ENCODE data around the gene NEMP2. TPM values are rescaled to one million over a fixed set of nuclear protein-coding genes. Genes with fewer than 3 reads are reported as not detected.
A peak's percentile ranks its signal among the peaks of the same experiment; 100 is the strongest.

Gene NEMP2
- total and polyA plus RNA-seq, 8 donors = 8.1 to 22.8 (median 14.0) TPM

DNA sequence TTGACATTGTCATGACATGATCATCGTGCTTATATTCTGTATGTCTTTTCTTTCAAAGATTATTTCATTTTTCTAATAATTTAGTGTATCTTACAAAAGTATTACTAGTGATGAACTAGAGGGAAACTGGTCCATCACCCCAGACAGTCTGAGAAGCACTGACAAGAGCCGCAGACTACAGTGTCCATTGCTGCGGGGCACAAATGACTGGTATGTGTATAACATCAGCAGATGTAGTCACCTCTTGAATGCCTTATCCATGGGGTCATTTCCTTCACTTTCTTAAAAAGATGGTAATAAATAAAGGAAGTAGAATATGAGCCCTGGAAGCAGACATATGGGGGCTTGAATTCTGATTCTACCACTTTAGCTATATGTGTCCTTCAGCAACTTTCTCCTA is 29.6 kb downstream of the NEMP2 start:
- intact Hi-C loops (cut with DNase I) = no loop called here
- DNase-seq (no peak), ATAC-seq (no peak)
- no peak overlapping the region for H3K27ac ChIP-seq
- no peak overlapping the region for H3K4me3 ChIP-seq
- H3K4me1 ChIP-seq = no peaks in the 10 kb centered on the region
- TF ChIP-seq, protein P1, sequence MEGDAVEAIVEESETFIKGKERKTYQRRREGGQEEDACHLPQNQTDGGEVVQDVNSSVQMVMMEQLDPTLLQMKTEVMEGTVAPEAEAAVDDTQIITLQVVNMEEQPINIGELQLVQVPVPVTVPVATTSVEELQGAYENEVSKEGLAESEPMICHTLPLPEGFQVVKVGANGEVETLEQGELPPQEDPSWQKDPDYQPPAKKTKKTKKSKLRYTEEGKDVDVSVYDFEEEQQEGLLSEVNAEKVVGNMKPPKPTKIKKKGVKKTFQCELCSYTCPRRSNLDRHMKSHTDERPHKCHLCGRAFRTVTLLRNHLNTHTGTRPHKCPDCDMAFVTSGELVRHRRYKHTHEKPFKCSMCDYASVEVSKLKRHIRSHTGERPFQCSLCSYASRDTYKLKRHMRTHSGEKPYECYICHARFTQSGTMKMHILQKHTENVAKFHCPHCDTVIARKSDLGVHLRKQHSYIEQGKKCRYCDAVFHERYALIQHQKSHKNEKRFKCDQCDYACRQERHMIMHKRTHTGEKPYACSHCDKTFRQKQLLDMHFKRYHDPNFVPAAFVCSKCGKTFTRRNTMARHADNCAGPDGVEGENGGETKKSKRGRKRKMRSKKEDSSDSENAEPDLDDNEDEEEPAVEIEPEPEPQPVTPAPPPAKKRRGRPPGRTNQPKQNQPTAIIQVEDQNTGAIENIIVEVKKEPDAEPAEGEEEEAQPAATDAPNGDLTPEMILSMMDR (IDR thresholded peaks at IDR 0.05) = no peak
- H3K36me3 ChIP-seq = peaks cover 0 to 24% of the 10 kb centered on the region in 2 donors
- no peaks in the 10 kb centered on the region for H3K9me3 ChIP-seq
- no peaks in the 10 kb centered on the region for H3K27me3 ChIP-seq

DNA sequence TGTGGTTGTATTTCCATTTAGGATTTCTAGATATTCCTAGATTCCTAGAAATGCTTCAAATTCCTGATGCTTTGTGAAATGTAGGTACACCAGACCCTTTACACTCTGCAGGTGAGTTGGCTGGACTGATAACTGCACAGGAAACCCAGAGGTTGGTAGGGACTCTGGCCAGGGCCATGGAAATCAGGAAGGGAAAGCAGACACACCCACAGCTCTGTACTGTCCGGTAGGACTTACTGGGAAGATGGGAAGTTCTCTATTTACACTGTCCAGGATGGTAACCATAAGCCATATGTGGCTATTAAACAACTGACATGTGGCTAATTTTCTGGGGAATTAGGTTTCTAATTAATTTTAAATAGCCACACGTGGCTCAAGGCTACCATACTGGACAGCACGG is 31.4 kb downstream of the NEMP2 start:
- H3K27ac ChIP-seq = peak overlapping the region in 1 of 2 donors; percentile 39
- H3K9me3 ChIP-seq = no peaks in the 10 kb centered on the region
- ATAC-seq = peak; percentile 14
- no peaks in the 10 kb centered on the region for H3K27me3 ChIP-seq
- TF ChIP-seq, protein P1 (IDR thresholded peaks at IDR 0.05) = no peak
- peaks cover 0 to 21% of the 10 kb centered on the region in 2 donors for H3K36me3 ChIP-seq
- no peaks in the 10 kb centered on the region for H3K4me1 ChIP-seq
- no peak for DNase-seq
- intact Hi-C loops (cut with DNase I) = no loop called here
- H3K4me3 ChIP-seq = no peak overlapping the region

DNA sequence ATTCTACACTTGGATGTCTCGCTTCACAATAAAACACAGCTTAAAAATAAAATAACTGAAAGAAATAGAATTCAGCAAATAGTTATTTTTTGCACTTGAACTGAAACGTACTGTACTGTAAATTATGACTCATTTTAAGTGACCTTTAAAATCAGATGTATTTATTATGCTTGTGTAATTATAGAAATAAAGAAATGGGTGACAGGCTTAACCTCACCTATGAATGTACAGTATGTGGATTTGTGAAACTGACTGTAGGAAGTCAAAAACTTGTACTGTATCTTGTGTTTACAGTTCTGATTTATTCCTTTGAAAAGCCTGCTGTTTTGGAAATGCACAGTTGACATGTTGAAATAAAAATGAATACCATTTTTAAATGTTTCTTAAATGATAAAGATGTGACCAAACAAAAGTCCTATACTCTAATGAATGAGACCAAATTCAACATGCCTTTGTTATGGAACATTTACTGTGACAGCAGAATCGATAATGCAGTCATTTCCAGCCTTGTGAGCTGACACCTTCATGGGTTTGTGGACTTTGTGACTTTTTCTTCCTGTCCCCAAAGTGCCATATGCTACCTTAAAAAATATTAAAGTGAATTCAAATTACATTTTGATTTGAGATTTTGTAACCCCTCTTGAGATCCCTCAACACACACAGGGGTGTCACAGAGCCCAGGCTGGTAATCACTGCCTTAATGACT is 32.7 kb downstream of the NEMP2 start:
- DNase-seq = no peak
- TF ChIP-seq, protein P1 (IDR thresholded peaks at IDR 0.05) = no peak
- H3K4me1 ChIP-seq = no peaks in the 10 kb centered on the region
- no peak for ATAC-seq
- no peaks in the 10 kb centered on the region for H3K9me3 ChIP-seq
- no peaks in the 10 kb centered on the region for H3K27me3 ChIP-seq
- no peak overlapping the region for H3K27ac ChIP-seq
- no peak overlapping the region for H3K4me3 ChIP-seq
- H3K36me3 ChIP-seq = peaks cover 0 to 25% of the 10 kb centered on the region in 2 donors
- intact Hi-C loops (cut with DNase I) = no loop called here

DNA sequence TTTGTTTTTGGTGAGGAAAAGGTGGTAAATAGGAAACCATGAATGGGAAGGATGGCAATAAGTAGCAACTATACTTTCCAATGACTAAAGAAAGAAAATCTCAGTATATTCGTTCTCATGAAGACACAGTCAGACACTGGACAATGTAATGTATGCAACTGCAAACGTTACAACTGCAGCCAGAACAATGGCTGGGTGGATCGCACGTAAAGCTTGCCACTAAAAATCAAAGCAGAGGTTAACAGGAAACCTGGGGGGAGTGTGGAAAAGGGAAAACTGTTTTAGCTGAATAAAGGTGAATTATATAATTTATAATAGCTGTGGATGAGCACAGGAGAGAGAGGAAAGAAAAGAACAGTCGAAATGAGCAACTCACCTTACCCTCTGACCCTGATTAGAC is 33.3 kb downstream of the NEMP2 start:
- DNase-seq (no peak), ATAC-seq (no peak)
- Histone ChIP-seq H3K27ac (no peak overlapping the region), H3K4me1 (no peaks in the 10 kb centered on the region), H3K27me3 (no peaks in the 10 kb centered on the region), H3K4me3 (no peak overlapping the region), H3K9me3 (no peaks in the 10 kb centered on the region), H3K36me3 (peaks cover 0 to 25% of the 10 kb centered on the region in 2 donors)
- intact Hi-C loops (cut with DNase I) = no loop called here
- TF ChIP-seq, protein P1 (IDR thresholded peaks at IDR 0.05) = no peak

DNA sequence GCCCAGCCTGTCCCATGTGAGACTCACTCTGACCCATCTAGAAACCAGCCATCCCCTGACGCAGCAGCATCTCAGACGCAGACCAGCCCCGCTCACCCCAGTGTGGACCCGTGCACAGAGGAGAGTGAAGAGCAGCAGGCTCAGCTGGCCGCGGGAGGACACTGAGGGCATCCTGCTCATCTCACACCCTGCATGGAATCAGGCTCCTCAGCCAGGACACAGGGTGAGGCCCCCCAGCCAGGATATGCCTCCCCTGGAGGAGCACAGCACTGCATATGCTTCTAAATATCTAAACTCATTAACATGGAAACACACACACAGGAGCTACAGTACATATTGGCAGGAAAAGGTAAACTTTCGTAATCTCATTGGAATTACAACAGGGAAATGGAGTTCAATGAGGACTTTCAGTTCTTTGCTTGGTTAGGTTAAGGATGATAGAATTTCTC is 34.4 kb downstream of the NEMP2 start:
- DNase-seq (peak in 1 of 4 donors; percentile 61), ATAC-seq (peak; percentile 83)
- no peaks in the 10 kb centered on the region for H3K9me3 ChIP-seq
- H3K27ac ChIP-seq = peak overlapping the region in 1 of 2 donors; percentile 5
- H3K4me1 ChIP-seq = no peaks in the 10 kb centered on the region
- intact Hi-C loops (cut with DNase I) = no loop called here
- TF ChIP-seq, protein P1 (IDR thresholded peaks at IDR 0.05) = no peak
- no peak overlapping the region for H3K4me3 ChIP-seq
- H3K36me3 ChIP-seq = peaks cover 0 to 24% of the 10 kb centered on the region in 2 donors
- H3K27me3 ChIP-seq = no peaks in the 10 kb centered on the region

Data from left lung (tissue), 10 donors.